Endothelial cell (in vitro differentiated cells): ENCODE data around the gene IGLL1. TPM values are rescaled to one million over a fixed set of nuclear protein-coding genes. Genes with fewer than 3 reads are reported as not detected.

Experiments used
- DNase-seq: peaks from one replicate; pipeline ENCODE4 v3.0.0; 2021; ENCODE audit warnings: low spot score
- H3K27ac Mint-ChIP-seq: one replicate; pipeline ENCODE4 v1.8.0; 2021; ENCODE audit warnings: mixed read lengths, inconsistent platforms; ENCODE audit not compliant: unreplicated experiment
- H3K27me3 Mint-ChIP-seq: one replicate; pipeline ENCODE4 v1.8.0; 2021; ENCODE audit warnings: mild to moderate bottlenecking, moderate library complexity, mixed read lengths, inconsistent platforms; ENCODE audit not compliant: unreplicated experiment
- H3K36me3 Mint-ChIP-seq: one replicate; pipeline ENCODE4 v1.8.0; 2021; ENCODE audit warnings: mild to moderate bottlenecking, low read depth, mixed read lengths, inconsistent platforms; ENCODE audit not compliant: unreplicated experiment
- H3K4me1 Mint-ChIP-seq: one replicate; pipeline ENCODE4 v1.8.0; 2021; ENCODE audit warnings: mild to moderate bottlenecking, mixed read lengths, inconsistent platforms; ENCODE audit not compliant: unreplicated experiment
- H3K4me3 Mint-ChIP-seq: one replicate; pipeline ENCODE4 v1.8.0; 2021; ENCODE audit warnings: mild to moderate bottlenecking, mixed read lengths, inconsistent platforms; ENCODE audit not compliant: unreplicated experiment
- H3K9me3 Mint-ChIP-seq: one replicate; pipeline ENCODE4 v1.8.0; 2021; ENCODE audit warnings: mixed read lengths, inconsistent platforms; ENCODE audit not compliant: unreplicated experiment
- total RNA-seq: library from RNA; stranded (reverse); fragmentation: NEBNext Ultra II Directional; extraction: Animal tissue kit (Norgen Biotek cat#: 25700); gene quantifications from one replicate; pipeline ENCODE4 v1.2.1, GENCODE V29; 2021; ENCODE audit not compliant: unreplicated experiment
- TF ChIP-seq, protein P1 (sequence below): fragments of 200-600 bp; sonication (generic); IDR thresholded peaks from one replicate; pipeline ENCODE4 v1.5.0; 2021; ENCODE audit warnings: antibody characterized with exemption; ENCODE audit not compliant: unreplicated experiment

IGLL1 gene
- total RNA-seq, 1 donor from 2014 or later: not detected

DNA sequence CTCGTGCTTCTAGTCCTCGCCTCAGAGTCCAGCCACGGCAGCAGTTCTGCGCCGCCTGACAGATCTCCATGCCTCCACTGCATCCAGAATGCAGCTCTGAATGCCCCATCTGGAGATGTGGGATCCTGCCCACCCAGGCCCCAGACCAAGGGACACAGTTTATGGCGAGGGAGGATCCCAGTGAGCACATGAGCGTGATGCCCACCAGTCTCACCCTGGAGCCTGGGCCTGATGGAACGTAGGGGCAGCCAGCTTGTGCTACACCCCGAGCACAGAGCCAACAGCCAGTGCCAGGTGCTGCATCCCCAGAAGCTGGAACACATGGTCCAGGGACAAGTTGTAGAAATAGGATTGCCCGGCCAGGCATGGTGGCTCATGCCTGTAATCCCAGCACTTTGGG is 10.4 kb downstream of the IGLL1 start:
- Mint-ChIP-seq H3K4me3 (no peak overlapping the region), H3K9me3 (no peaks in the 10 kb centered on the region), H3K36me3 (peaks cover 6% of the 10 kb centered on the region), H3K4me1 (no peaks in the 10 kb centered on the region), H3K27me3 (peaks cover 14% of the 10 kb centered on the region), H3K27ac (no peak overlapping the region)
- TF ChIP-seq, protein P1, sequence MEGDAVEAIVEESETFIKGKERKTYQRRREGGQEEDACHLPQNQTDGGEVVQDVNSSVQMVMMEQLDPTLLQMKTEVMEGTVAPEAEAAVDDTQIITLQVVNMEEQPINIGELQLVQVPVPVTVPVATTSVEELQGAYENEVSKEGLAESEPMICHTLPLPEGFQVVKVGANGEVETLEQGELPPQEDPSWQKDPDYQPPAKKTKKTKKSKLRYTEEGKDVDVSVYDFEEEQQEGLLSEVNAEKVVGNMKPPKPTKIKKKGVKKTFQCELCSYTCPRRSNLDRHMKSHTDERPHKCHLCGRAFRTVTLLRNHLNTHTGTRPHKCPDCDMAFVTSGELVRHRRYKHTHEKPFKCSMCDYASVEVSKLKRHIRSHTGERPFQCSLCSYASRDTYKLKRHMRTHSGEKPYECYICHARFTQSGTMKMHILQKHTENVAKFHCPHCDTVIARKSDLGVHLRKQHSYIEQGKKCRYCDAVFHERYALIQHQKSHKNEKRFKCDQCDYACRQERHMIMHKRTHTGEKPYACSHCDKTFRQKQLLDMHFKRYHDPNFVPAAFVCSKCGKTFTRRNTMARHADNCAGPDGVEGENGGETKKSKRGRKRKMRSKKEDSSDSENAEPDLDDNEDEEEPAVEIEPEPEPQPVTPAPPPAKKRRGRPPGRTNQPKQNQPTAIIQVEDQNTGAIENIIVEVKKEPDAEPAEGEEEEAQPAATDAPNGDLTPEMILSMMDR: no peak
- no peak for DNase-seq

DNA sequence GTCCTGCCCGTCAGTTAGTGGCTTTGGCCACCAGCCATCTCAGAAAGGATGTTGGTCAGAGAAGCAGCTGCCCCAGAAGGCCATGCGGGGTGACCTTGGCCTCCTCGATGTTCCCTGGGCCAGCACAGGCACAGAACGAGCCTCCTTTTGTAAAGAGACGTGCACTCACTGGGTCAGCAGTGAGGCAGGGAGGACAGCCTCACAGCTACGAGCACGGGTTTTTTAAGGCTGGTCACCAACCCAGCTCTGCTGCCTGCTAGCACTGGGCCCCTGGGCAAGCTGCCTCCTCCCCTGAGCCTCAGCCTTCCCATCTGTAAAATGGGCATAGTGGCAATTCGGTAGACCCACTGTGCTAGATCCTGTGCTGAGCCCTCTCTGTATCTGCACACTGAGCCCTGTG is 10.8 kb downstream of the IGLL1 start:
- no peaks in the 10 kb centered on the region for H3K9me3 Mint-ChIP-seq
- no peaks in the 10 kb centered on the region for H3K4me1 Mint-ChIP-seq
- H3K4me3 Mint-ChIP-seq: no peak overlapping the region
- H3K36me3 Mint-ChIP-seq: peaks cover 6% of the 10 kb centered on the region
- H3K27ac Mint-ChIP-seq: no peak overlapping the region
- no peak for DNase-seq
- TF ChIP-seq, protein P1: no peak
- peaks cover 15% of the 10 kb centered on the region for H3K27me3 Mint-ChIP-seq

DNA sequence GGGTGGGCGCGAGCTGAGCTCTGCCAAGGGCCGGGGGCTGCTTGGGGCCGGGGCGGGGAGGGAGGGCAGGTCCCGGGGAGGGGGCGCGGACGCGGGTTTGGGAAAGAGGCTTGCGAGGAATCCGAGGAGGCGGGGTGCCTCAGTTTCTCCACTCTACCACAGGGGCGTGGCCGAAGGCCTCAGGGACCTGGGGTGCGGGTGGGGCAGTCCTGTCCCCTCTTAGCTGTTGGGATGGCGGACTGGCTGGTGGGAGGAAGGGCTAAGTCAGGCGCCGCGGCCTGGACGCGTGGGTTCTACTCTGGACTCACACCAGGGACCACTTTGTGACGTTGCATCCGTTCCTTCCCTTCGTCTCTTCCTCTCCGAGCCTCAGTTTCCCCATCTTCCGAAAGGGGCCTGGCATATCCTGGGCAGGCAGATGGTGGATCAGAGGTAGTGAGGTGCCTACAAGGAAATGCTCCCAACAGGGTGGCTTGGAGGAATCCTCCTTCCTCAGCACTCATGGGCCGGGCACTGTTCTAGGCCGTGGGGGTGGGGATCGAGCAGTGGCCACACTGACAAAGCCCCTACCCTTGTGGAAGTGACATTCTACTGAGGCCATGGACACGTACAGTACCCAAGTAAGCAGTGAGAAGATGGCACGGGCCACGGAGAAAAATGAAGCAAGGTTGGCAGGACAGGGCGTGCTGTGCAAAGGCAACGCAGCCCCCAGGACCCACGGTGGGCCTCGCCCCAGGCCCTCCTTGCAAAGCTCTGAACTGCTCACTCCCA is 13.2 kb downstream of the IGLL1 start:
- H3K27ac Mint-ChIP-seq: peak overlapping the region; percentile 13
- peak overlapping the region; percentile 42 for H3K4me3 Mint-ChIP-seq
- DNase-seq: no peak
- TF ChIP-seq, protein P1: no peak
- H3K9me3 Mint-ChIP-seq: no peaks in the 10 kb centered on the region
- peaks cover 17% of the 10 kb centered on the region for H3K27me3 Mint-ChIP-seq
- peaks cover 2% of the 10 kb centered on the region for H3K36me3 Mint-ChIP-seq
- no peaks in the 10 kb centered on the region for H3K4me1 Mint-ChIP-seq

DNA sequence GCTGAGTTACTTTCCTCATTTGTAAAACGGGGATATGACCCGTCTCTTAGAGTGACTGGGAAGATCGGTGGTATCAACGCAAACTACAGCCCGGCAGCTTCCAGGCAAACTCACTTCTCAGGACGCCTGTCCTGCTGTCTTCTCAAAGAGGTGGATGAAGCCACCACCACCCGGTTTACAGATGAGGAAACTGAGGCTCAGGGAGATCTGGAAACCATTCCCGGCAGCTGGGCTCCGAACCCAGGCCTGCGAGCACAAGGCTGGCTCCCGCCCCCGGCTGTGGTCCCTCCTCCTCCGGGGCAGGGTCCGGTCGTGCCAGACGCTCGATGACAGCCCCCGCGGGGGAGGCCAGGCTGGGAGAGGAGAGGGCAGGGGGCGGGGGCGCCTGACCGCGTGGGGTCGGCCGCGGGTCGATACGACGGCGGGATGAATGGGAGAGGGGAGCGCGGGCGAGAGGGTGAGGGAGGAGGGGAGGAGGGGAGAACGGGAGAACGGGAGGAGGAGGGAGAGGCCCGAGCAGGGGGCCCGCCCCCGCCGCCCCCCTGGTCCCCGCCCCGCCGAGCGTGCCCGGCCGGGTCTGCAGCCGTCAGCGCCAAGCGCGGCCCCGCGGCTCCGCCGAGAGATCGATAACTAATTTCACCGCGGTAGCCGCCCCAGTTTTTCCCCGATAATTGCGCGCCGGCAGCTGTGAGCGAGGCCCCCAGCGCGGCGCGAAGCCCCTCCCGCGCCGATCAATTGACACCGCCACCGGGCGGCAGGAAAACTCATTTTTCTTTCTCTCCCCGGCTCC is 14.0 kb downstream of the IGLL1 start:
- H3K27me3 Mint-ChIP-seq: peaks cover 17% of the 10 kb centered on the region

More for the DNA sequence above, 14.0 kb downstream of the IGLL1 start:
- DNase-seq: peak; percentile 22
- TF ChIP-seq, protein P1: no peak
- Mint-ChIP-seq H3K27ac (no peak overlapping the region), H3K4me3 (peak overlapping the region; percentile 83), H3K4me1 (no peaks in the 10 kb centered on the region), H3K36me3 (no peaks in the 10 kb centered on the region), H3K9me3 (no peaks in the 10 kb centered on the region)
